Calu3 (cell line): Measurements from ENCODE around the gene AVPR2. TPM values are rescaled to one million over a fixed set of nuclear protein-coding genes. Genes with fewer than 3 reads are reported as not detected.
A peak's percentile ranks its signal among the peaks of the same experiment; 100 is the strongest.

ENCODE experiments used
- BruUV-seq: library from RNA; stranded (reverse); fragments of 400-500 nt; replicated peaks from 2 replicates; lab custom pipeline; 2021; lab: Mats Ljungman, UMichigan
- CTCF ChIA-PET: fragments of 300-600 bp; sonication (Branson Sonifier 250); formaldehyde crosslinking; loops from one replicate; lab custom pipeline; 2022; ENCODE audit warnings: antibody characterized with exemption; lab: Charles Lee
- DNase-seq: peaks from one replicate; pipeline ENCODE4 v3.0.0; 2022
- H3K27ac Mint-ChIP-seq: one replicate; pipeline ENCODE4 v1.8.0; 2022; ENCODE audit warnings: mixed read lengths; ENCODE audit not compliant: unreplicated experiment
- H3K27me3 Mint-ChIP-seq: one replicate; pipeline ENCODE4 v1.8.0; 2022; ENCODE audit warnings: mixed read lengths; ENCODE audit not compliant: unreplicated experiment
- H3K36me3 Mint-ChIP-seq: one replicate; pipeline ENCODE4 v1.8.0; 2022; ENCODE audit warnings: mild to moderate bottlenecking, moderate library complexity, mixed read lengths; ENCODE audit not compliant: insufficient read depth, unreplicated experiment
- H3K4me1 Mint-ChIP-seq: one replicate; pipeline ENCODE4 v1.8.0; 2022; ENCODE audit warnings: mild to moderate bottlenecking, low read depth, mixed read lengths; ENCODE audit not compliant: unreplicated experiment
- H3K4me3 Mint-ChIP-seq: one replicate; pipeline ENCODE4 v1.8.0; 2022; ENCODE audit warnings: mild to moderate bottlenecking, low read depth, moderate library complexity, mixed read lengths; ENCODE audit not compliant: unreplicated experiment
- H3K9me3 Mint-ChIP-seq: one replicate; pipeline ENCODE4 v1.8.0; 2022; ENCODE audit warnings: low read depth, mixed read lengths; ENCODE audit not compliant: unreplicated experiment
- intact Hi-C: fragments of 100-400 bp; cut with micrococcal nuclease; formaldehyde crosslinking; loops from one replicate; pipeline ENCODE4 v1.10.0; 2022; ENCODE audit not compliant: unreplicated experiment
- total RNA-seq: library from RNA; stranded (reverse); gene quantifications from 2 replicates; pipeline ENCODE4 v1.2.3, GENCODE V29; 2022
- TF ChIP-seq, protein P1 (sequence below): fragments of 200-600 bp; IDR thresholded peaks from one replicate; pipeline ENCODE4 v1.8.0; 2022; ENCODE audit warnings: antibody characterized with exemption; ENCODE audit not compliant: unreplicated experiment

The AVPR2 gene
- total RNA-seq, 1 experiment from 2014 or later: not detected

DNA sequence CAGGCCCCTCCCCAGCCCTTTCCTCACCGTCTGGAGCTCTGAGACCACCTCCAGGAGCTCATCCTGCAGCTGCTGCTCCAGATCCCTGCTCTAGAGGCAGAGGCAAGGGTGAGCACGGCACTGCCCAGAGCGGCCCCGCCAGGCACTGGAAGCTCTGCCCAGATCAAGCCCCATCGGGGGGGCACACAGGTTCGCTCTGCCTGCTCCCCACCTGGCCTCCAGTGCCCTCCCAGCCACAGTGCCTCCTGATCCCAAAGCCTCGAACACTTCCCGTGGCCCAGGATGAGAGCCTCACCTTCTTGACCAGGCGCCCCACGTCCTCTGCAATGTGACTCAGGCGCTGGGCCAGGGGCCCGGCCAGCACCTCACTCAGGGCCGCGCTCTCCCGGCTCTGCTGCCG is 16.6 kb downstream of the AVPR2 start:
- Mint-ChIP-seq H3K9me3 (no peaks in the 10 kb centered on the region), H3K36me3 (no peaks in the 10 kb centered on the region)
- TF ChIP-seq, protein P1, sequence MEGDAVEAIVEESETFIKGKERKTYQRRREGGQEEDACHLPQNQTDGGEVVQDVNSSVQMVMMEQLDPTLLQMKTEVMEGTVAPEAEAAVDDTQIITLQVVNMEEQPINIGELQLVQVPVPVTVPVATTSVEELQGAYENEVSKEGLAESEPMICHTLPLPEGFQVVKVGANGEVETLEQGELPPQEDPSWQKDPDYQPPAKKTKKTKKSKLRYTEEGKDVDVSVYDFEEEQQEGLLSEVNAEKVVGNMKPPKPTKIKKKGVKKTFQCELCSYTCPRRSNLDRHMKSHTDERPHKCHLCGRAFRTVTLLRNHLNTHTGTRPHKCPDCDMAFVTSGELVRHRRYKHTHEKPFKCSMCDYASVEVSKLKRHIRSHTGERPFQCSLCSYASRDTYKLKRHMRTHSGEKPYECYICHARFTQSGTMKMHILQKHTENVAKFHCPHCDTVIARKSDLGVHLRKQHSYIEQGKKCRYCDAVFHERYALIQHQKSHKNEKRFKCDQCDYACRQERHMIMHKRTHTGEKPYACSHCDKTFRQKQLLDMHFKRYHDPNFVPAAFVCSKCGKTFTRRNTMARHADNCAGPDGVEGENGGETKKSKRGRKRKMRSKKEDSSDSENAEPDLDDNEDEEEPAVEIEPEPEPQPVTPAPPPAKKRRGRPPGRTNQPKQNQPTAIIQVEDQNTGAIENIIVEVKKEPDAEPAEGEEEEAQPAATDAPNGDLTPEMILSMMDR: no peak

GRCh38 chrX:153921511-153922446 is 17.3 kb downstream of the AVPR2 start:
- H3K4me3 Mint-ChIP-seq: no peak overlapping the region
- TF ChIP-seq, protein P1: no peak
- H3K27ac Mint-ChIP-seq: no peak overlapping the region
- H3K4me1 Mint-ChIP-seq: peaks cover under 1% of the 10 kb centered on the region
- CTCF ChIA-PET: interaction anchor here (0.6 to 0.7 kb wide), 3 partner anchors 21 to 697 kb away, joined by 3 to 9 read pairs (median 4); no protein-coding TSS in a partner anchor
- intact Hi-C loops: no loop called here
- no TSS peak for BruUV-seq
- no peaks in the 10 kb centered on the region for H3K9me3 Mint-ChIP-seq
- H3K36me3 Mint-ChIP-seq: peaks cover 4% of the 10 kb centered on the region
- H3K27me3 Mint-ChIP-seq: peaks cover 34% of the 10 kb centered on the region
- no peak for DNase-seq

More for the DNA sequence above, 16.6 kb downstream of the AVPR2 start:
- CTCF ChIA-PET: interaction anchor here (0.6 kb wide), 2 partner anchors 20 to 77 kb away, joined by 3 to 4 read pairs; no protein-coding TSS in a partner anchor
- Mint-ChIP-seq H3K27ac (no peak overlapping the region), H3K27me3 (peaks cover 34% of the 10 kb centered on the region), H3K4me3 (no peak overlapping the region), H3K4me1 (no peaks in the 10 kb centered on the region)
- no peak for DNase-seq
- intact Hi-C loops: no loop called here
- BruUV-seq: no TSS peak

DNA sequence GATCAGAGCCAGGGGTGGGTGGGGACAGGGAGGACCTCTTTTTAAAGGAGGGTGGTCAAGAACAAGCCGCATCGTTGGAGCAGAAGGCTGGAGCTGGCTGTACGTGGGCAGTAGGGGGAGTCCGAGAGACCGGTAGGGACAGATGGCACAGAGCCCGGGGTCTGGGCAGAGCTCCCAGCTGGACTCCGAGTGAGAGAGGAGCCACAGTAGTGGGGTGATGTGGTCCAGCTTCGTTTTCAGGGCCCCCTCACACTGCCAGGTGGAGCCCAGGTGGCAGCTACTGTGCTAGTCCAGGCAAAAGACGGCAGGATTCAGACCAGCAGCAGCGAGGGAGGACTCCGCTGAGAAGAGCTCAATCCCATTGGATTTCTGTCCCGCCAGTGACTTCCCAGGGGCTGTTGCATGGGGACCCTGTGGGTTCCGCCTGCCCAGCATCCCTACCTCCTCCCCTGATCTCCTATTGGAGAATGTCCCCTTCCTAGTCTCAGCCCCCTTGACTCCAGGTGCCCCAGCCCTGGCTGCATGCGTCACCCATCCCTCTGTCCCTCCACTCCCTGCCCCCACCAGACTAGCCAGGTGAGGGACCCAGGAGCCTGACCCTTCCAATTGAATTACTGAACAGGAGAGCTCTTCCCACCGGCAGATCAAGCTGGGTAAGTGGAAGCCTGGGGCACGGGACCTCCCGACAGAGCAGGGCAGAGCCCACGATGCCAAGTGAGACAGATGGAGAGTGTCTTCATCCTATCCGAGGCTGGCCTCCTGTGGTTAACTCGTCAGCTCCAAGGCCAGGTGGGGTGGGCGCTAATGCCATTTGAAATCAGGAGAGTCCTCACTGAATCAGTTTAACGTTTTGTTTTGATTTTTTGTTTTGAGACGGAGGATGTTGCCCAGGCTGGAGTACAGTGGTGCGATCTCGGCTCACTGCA is 18.7 kb downstream of the AVPR2 start:
- Mint-ChIP-seq H3K27ac (no peak overlapping the region), H3K36me3 (peaks cover 19% of the 10 kb centered on the region), H3K9me3 (no peaks in the 10 kb centered on the region), H3K27me3 (peaks cover 34% of the 10 kb centered on the region), H3K4me1 (peaks cover 8% of the 10 kb centered on the region), H3K4me3 (no peak overlapping the region)
- TF ChIP-seq, protein P1: peak; percentile 59
- CTCF ChIA-PET: interaction anchor here (0.7 to 2.5 kb wide), 7 partner anchors 11 to 699 kb away, joined by 3 to 12 read pairs (median 6); partner anchors contain the start of genes IDH3G and SSR4
- no TSS peak for BruUV-seq
- intact Hi-C loops: no loop called here
- peak; percentile 74 for DNase-seq
